ACC112 (cell line): ENCODE measurements around the gene NR0B2.
"Not testable (repeated sequence)": the region's sequence is repeated elsewhere in the genome, so short reads cannot be mapped to it uniquely, and the experiment has no call there.

ENCODE experiments used
- H2AFZ ChIP-seq: fragments of 200-600 bp; sonication (generic); one replicate; pipeline ENCODE4 v1.6.0; 2017; ENCODE audit warnings: antibody characterized with exemption, low read length; ENCODE audit not compliant: unreplicated experiment
- H3K27ac ChIP-seq: fragments of 200-600 bp; sonication (generic); 2 replicates; pipeline ENCODE4 v1.5.1; 2014; ENCODE audit warnings: low read depth, mild to moderate bottlenecking, antibody characterized with exemption, low read length, moderate library complexity
- H3K27me3 ChIP-seq: fragments of 200-600 bp; sonication (generic); 2 replicates; pipeline ENCODE4 v1.6.1; 2014; ENCODE audit warnings: mild to moderate bottlenecking, antibody characterized with exemption, low read length, moderate library complexity, mixed read lengths; ENCODE audit not compliant: insufficient read depth
- H3K36me3 ChIP-seq: fragments of 200-600 bp; sonication (generic); 2 replicates; pipeline ENCODE4 v1.6.1; 2016; ENCODE audit warnings: mild to moderate bottlenecking, antibody characterized with exemption, low read length, moderate library complexity, mixed read lengths; ENCODE audit not compliant: insufficient read depth
- H3K4me1 ChIP-seq: fragments of 200-600 bp; sonication (generic); one replicate; pipeline ENCODE4 v1.6.1; 2016; ENCODE audit warnings: low read length, mixed read lengths; ENCODE audit not compliant: insufficient read depth, unreplicated experiment, control insufficient read depth
- H3K4me3 ChIP-seq: fragments of 200-600 bp; sonication (generic); 2 replicates; pipeline ENCODE4 v1.5.1; 2014; ENCODE audit warnings: mild to moderate bottlenecking, low read depth, low read length
- H3K79me2 ChIP-seq: fragments of 200-600 bp; sonication (generic); one replicate; pipeline ENCODE4 v1.6.0; 2016; ENCODE audit warnings: low read length; ENCODE audit not compliant: control insufficient read depth, unreplicated experiment, insufficient read depth

The NR0B2 gene

GRCh38 chr1:26890467-26890796 lies 23.3 kb downstream of the NR0B2 start:
- peaks cover 9% of the 10 kb centered on the region; the same call in 1 of the 2 replicates for H3K36me3 ChIP-seq

DNA sequence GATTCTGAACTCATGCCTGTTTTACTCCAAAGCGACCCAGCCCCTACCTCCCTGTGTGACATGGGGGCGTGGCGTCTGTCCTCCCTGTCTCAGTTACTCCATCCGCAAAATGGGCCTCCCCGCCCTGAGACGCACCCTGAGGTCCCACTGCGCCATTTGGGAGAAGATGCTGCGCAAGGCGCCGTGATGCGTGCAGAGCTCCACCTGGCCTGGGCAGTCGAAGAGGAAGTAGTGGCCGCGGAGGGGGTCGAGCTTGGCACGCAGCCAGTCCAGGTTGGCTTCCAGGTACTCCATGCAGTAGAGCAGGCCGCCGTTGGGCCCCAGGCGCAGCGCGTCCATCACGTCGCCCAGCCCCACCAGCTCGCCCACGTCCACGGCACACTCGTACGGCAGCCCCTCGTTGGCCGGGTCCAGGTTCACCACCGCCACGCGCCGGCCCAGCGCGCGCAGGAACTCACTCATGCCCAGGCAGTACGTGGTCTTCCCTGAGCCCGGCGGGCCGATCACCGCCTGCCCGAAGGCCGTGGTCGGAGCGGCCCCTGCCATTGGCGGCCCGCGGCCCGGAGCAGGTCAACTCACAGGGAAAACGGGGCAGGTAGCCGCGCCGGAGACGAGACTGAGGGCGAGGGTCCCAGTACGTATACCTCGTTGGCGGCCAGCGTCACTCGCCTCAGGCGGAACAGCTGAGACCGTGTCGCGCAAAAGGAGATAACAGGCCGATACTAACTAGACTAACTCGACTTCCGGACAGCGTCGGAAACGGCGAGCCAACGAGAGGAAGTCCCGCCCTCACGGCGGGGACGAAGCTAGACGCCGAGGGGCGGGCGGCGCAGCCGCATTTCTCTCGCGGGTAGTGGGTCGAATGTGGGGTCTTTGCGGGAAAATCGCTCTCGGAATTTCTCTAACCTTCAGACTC lies 24.0 kb downstream of the NR0B2 start, which contains the start of gene GPN2:
GPN2 (minus strand) TSS at position 733 of the 916 bp plus-strand sequence; CDS start at position 546, 187 bp downstream.
- H2AFZ ChIP-seq: peak within 1 kb of the TSS; percentile 72
- peak within 1 kb of the TSS; percentile 69 for H3K27ac ChIP-seq
- H3K79me2 ChIP-seq: peaks cover 20% of the 10 kb centered on the region
- peaks cover 15% of the 10 kb centered on the region; the same call in 1 of the 2 replicates for H3K36me3 ChIP-seq
- peak within 1 kb of the TSS; percentile 94 for H3K4me3 ChIP-seq
- peaks cover 9% of the 10 kb centered on the region for H3K4me1 ChIP-seq
- no peaks in the 10 kb centered on the region for H3K27me3 ChIP-seq

More at GRCh38 chr1:26890467-26890796, 23.3 kb downstream of the NR0B2 start:
- peak overlapping the region; percentile 72 for H2AFZ ChIP-seq
- H3K4me3 ChIP-seq: peak overlapping the region; percentile 94
- H3K27ac ChIP-seq: peak overlapping the region; percentile 69; the same call in 1 of the 2 replicates
- H3K27me3 ChIP-seq: no peaks in the 10 kb centered on the region
- peaks cover 20% of the 10 kb centered on the region for H3K79me2 ChIP-seq
- peaks cover 9% of the 10 kb centered on the region for H3K4me1 ChIP-seq

- Histone ChIP-seq H3K4me3 (no peak overlapping the region), H3K36me3 (peaks cover 20% of the 10 kb centered on the region; the same call in 1 of the 2 replicates), H3K79me2 (peaks cover 20% of the 10 kb centered on the region), H2AFZ (no peak overlapping the region), H3K27me3 (no peaks in the 10 kb centered on the region), H3K27ac (no peak overlapping the region), H3K4me1 (peaks cover 9% of the 10 kb centered on the region)
Observed at GRCh38 chr1:26888231-26888630, 25.5 kb downstream of the NR0B2 start.

GRCh38 chr1:26887125-26887524 lies 26.6 kb downstream of the NR0B2 start:
- H2AFZ ChIP-seq: no peak overlapping the region
- peaks cover 20% of the 10 kb centered on the region for H3K79me2 ChIP-seq
- peaks cover 18% of the 10 kb centered on the region; the same call in 1 of the 2 replicates for H3K36me3 ChIP-seq
- H3K27me3 ChIP-seq: no peaks in the 10 kb centered on the region
- peaks cover 9% of the 10 kb centered on the region for H3K4me1 ChIP-seq
- H3K4me3 ChIP-seq: no peak overlapping the region
- H3K27ac ChIP-seq: no peak overlapping the region

DNA sequence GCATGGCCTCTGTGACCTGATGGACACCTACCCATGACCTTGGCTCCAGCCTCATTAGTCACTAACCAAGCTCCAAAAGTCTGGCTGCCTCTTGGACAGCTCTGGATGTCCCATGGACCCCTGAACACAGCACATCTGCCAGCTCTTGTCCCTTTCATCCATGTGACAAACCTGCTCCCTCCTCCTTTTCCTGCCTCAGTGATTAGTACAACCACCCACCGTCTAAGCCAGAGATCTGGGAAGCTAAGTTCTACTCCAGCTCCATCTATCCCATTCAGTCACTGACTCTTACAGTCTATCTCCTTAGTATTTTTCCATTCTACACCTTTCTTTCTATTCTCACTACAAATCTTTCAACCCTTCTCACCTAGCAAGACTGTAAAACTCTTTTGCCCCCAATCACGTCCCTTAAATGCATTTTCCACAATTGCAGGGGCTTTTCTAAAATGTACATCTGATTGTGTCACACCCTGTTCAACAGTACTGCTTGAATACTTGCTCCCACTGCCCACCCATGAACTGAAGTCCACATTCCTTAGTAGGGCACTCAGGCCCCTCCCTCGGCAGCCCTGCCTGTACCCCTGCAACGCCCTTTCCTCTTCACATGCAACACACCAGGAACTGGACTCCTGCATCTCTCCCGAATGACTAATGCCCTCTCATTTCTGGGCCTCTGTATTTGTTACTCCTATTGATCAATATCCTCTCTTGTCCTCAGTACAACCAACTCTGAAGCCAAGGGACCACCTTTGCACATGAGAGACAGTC lies 30.9 kb downstream of the NR0B2 start:
- no peaks in the 10 kb centered on the region for H3K4me1 ChIP-seq
- H3K27me3 ChIP-seq: no peaks in the 10 kb centered on the region
- peaks cover 31% of the 10 kb centered on the region; the same call in 1 of the 2 replicates for H3K36me3 ChIP-seq
- H3K27ac ChIP-seq: no peak overlapping the region
- no peak overlapping the region for H2AFZ ChIP-seq
- H3K4me3 ChIP-seq: no peak overlapping the region
- no peaks in the 10 kb centered on the region for H3K79me2 ChIP-seq

- H3K4me3 ChIP-seq, H3K79me2 ChIP-seq, H3K4me1 ChIP-seq, H3K27ac ChIP-seq, H2AFZ ChIP-seq, H3K27me3 ChIP-seq: not testable (repeated sequence)
- peaks cover 39% of the 10 kb centered on the region; the same call in 1 of the 2 replicates for H3K36me3 ChIP-seq
Observed at GRCh38 chr1:26881611-26882010, 32.2 kb downstream of the NR0B2 start.

DNA sequence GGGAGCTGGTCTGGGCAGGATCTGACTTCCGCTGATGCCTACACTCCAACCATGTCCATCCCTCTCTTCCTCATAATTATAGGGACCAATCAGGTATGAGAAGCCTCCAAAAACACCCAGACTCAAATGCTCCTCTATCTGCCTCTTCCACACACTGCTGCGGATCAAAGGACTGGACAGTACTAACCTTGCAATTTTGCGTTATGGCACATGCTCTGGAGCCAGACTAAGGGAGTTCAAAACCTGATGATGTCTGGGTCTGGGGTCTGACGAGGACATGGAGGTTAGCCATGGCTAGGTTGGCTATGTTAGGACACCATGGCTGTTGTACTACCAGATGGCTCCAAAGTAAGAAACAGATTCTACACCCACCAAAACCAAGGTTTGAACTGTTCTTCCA lies 34.0 kb downstream of the NR0B2 start:
- H3K4me1 ChIP-seq: no peaks in the 10 kb centered on the region
- H3K27me3 ChIP-seq: no peaks in the 10 kb centered on the region
- H3K36me3 ChIP-seq: peaks cover 30% of the 10 kb centered on the region; the same call in 1 of the 2 replicates

GRCh38 chr1:26877326-26877725 lies 36.4 kb downstream of the NR0B2 start:
- Histone ChIP-seq H2AFZ (no peak overlapping the region), H3K27ac (no peak overlapping the region)

More for the DNA sequence above, 34.0 kb downstream of the NR0B2 start:
- no peaks in the 10 kb centered on the region for H3K79me2 ChIP-seq
- H2AFZ ChIP-seq: no peak overlapping the region
- H3K27ac ChIP-seq: no peak overlapping the region
- no peak overlapping the region for H3K4me3 ChIP-seq

GRCh38 chr1:26874896-26875295 lies 38.9 kb downstream of the NR0B2 start:
- no peak overlapping the region for H3K4me3 ChIP-seq
- no peak overlapping the region for H3K27ac ChIP-seq
- no peaks in the 10 kb centered on the region for H3K4me1 ChIP-seq
- H3K79me2 ChIP-seq: no peaks in the 10 kb centered on the region
- peaks cover 15% of the 10 kb centered on the region; the same call in 1 of the 2 replicates for H3K36me3 ChIP-seq
- H2AFZ ChIP-seq: no peak overlapping the region
- no peaks in the 10 kb centered on the region for H3K27me3 ChIP-seq

More at GRCh38 chr1:26877326-26877725, 36.4 kb downstream of the NR0B2 start:
- Histone ChIP-seq H3K4me3 (no peak overlapping the region), H3K79me2 (no peaks in the 10 kb centered on the region), H3K27me3 (no peaks in the 10 kb centered on the region), H3K36me3 (peaks cover 23% of the 10 kb centered on the region; the same call in 1 of the 2 replicates), H3K4me1 (no peaks in the 10 kb centered on the region)

DNA sequence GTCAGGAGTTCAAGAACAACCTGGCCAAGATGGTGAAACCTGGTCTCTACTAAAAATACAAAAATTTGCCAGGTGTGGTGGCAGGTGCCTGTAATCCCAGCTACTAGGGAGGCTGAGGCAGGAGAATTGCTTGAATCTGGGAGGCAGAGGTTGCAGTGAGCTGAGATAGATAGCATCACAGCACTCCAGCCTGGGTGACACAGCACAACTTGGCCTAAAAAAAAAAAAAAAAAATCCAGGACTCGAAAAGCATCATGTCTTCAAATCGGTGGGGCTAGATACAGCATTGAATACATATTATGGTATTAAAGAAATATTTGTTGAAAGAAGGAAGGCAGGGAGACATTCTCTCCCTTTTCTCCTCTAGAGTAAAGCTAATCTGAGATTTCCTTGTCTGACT lies 40.7 kb downstream of the NR0B2 start:
- not testable (repeated sequence) for H3K27me3 ChIP-seq, H3K4me3 ChIP-seq, H2AFZ ChIP-seq, H3K79me2 ChIP-seq, H3K27ac ChIP-seq, H3K36me3 ChIP-seq, H3K4me1 ChIP-seq
